NCI-H1048 (cell line): ENCODE data around the gene PRDM8.
A peak's percentile ranks its signal among the peaks of the same experiment; 100 is the strongest.

ENCODE experiments used
- DNase-seq: peaks from one replicate; lab custom pipeline; 2025; lab: John Stamatoyannopoulos, UW

Gene PRDM8

DNA sequence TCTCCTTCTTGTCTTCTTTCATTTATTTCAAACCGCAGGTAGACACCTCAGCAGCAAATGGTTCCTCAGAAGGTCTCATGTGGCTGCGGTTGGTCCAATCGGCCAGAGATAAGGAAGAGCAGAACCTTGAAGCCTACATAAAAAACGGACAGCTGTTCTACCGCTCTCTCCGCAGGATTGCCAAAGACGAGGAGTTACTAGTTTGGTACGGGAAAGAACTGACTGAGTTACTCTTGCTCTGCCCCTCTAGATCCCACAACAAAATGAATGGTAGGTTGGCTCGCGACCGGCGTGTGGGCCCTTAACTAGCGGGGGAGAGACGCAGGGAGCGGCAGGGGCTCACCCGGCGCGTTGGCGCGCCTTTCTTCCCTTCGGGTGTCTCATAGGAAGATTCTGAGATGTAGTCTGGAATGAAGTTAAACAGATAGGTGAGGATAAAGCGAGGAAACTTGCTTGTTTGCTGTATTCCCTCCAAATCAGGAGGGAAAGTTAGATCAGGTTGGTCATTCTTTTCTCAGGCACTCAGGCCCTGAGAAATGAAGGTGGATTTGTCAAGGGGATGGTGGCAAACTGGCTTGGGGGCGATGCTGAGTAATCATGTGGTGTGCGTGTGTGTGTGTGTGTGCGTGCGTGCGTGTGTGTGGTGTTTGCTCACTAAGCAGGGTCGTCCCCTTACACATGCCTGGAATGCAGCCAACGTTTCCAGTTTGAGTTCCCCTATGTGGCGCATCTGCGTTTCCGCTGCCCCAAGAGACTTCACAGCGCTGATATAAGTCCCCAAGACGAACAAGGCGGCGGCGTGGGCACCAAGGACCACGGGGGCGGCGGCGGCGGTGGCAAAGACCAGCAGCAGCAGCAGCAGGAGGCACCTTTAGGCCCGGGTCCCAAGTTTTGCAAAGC, 4.2 kb downstream of the PRDM8 start:
- no peak for DNase-seq

- DNase-seq = no peak
Observed at GRCh38 chr4:80202190-80202711, 4.9 kb downstream of the PRDM8 start.

- no peak for DNase-seq
Observed at GRCh38 chr4:80202741-80203553, 5.6 kb downstream of the PRDM8 start.

DNA sequence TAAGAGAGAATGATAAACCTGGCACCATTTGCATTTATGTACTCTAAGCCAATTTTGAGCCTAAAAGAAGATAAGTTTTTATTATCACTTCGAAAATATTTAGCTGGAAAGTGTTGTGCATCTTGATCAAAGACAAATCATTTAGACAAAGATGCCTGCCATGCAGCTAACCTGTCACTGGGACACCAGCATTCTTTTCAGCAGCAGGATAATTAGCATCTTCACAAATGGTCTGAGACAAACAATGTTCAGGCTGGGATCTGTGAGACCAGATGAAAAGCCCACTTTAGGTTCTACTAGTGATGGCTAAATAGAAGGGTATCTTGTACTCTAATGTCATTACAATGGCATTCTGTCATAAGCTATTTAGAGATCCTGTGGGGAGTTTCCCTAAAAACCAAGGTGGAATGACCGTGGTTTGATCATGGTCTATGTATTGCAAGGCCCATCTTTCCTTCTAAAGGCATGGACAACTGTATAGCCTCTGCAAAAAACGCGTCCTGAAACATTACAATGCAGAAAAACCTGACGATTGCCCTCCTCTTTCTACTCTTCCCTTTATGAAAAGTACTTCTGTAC, 7.2 kb downstream of the PRDM8 start:
- DNase-seq = no peak

- DNase-seq = no peak
Observed at GRCh38 chr4:80206111-80206510, 8.8 kb downstream of the PRDM8 start.

- DNase-seq = no peak
Observed at GRCh38 chr4:80206521-80207171, 9.3 kb downstream of the PRDM8 start.

DNA sequence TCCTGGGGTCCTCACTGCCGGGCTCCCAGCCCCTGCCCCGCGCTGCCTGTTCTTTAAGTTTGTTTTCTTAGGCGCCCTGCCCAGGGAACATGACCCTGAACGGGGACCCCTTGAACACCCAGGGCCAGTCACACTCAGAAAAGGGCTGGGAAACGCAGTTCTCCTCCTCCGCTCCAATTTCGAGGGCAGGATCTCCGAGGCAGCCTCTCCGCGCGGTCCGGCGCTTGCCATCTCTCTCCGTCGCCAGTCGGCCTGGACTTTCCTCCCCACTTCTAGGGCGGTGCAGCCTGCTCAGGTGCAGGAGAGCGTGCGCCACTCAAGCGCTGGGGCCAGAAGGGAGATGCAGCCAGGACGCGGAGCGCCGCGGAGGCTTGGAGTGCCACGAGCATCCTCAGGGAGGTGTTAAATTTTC, 9.9 kb downstream of the PRDM8 start:
- DNase-seq = no peak

DNA sequence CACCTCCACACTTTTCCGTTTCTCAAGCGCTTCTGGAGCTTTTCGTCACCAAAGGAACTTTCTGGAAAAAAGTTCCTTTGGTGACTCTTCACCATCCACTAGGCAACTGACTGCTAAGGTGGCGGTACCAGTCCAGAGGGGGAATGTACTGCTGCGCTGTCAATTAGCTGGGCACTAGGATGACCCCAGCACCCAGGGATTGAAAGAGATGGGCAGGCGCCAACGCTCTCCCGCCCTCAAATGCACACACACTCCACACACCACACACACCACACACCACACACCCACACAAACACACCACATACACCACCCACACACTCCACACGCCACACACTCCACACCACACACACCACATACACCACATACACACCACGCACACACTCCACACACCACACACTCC, 10.4 kb downstream of the PRDM8 start:
- no peak for DNase-seq

DNA sequence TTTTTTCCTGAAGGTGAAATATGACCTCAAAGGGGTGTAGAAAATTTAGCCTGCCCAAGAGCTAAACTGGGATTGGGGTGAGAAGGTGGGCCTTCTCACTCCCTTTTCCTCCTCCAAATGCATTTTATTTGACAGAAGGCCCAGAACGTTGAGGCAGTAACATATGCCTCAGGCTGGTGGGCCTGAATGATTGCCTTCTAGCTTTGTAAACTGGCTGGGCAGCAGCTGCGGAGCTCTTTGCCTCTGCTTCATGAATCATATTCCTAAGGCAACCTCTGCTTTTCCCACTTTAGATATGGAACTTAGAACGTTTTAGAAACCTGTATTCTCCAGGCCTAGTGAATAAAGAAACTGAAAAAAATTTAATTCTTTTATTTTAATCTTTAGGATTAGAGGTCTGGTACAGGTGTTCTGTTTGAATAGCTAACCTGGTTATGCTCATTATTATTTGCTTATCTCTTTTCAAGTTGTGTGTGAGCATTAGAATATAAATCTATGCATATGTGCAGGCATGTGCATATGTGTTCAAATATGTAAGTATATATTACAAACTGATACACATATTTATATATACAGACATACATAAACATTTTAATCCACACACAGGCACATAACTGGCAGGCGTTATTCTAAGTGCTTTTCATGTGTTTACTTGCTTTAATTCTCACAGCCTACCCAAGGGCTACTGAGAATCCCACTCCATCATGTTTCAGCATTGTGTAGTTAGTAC, 11.5 kb downstream of the PRDM8 start:
- no peak for DNase-seq

- no peak for DNase-seq
Observed at GRCh38 chr4:80209340-80209701, 12.0 kb downstream of the PRDM8 start.

DNA sequence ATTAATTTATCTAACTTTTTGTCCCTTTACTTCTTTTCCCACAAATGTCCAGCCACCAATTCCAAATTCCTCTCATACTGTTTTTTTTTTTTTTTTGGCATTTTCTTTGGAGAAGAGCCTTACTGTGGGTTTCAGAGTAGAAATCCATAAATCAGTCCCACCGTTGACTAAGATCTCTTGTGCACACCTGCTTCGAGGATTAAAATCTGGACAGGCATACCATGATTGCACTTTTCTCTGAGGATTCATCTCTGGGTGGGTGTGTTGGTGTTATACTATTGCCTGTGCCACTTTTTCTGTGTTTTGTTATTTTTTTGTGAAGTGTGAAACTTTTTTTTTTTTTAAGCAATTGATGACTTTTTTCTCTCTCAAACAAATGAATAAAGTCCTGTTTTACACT, 13.2 kb downstream of the PRDM8 start:
- DNase-seq = no peak

DNA sequence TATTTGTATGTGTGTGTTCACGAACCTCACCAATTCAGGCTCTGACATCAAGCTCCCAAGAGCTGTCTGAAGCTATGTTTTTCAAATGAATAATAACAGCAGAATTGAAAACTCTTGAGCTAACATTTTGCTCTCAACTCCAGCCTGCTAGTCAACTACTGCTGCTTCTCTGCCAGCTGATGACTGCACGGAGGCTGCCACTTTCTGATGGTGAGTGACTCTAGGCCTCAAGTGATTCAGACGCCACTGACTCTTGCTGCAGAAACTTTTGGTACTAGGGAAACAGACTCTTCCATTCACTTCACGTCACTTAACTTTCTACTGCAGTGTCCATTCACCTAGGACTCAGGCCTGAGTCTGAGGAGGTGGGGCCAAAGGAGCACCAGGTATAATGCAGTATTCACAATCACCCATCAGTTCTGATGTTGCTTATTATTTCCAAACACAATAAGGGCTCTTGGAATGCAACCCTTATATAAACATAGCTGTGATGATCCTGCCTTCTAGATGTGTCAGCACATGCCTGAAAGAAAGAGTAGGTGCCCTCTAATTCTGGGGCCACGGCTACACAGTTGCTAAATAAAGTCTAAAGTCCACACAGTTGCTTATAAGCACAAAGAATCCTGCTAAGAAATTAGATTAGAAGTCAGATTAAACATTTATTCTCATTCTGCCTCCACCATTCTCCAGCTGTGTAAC, 16.0 kb downstream of the PRDM8 start:
- DNase-seq = no peak

DNA sequence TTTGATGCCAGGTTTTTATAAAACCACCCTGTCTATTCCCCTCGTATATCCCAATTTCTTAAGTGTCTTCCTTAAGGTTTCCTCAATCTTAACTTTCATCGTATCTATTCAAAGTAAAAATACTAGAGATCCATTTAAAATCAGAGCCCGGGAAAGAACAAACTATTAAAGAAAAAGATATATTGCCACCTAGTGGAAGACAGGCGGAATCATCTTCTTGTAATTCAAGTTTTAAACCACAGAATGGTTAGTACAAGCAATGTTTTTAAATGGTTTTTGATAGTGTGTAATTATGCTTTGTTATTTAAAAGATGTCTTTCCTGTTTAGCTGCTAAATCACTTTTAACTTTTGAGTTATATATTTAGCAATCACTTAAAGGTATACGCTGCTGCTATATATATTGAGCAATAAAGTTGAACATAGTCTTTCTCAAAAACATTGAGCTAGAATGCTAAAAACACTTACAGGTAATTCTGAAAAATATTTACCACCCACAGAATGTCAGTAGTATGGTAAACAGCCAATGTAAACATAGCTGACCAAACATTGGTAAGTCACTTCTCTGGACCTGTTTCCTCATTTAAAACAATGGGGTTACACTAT, 18.2 kb downstream of the PRDM8 start:
- peak; percentile 24 for DNase-seq

DNA sequence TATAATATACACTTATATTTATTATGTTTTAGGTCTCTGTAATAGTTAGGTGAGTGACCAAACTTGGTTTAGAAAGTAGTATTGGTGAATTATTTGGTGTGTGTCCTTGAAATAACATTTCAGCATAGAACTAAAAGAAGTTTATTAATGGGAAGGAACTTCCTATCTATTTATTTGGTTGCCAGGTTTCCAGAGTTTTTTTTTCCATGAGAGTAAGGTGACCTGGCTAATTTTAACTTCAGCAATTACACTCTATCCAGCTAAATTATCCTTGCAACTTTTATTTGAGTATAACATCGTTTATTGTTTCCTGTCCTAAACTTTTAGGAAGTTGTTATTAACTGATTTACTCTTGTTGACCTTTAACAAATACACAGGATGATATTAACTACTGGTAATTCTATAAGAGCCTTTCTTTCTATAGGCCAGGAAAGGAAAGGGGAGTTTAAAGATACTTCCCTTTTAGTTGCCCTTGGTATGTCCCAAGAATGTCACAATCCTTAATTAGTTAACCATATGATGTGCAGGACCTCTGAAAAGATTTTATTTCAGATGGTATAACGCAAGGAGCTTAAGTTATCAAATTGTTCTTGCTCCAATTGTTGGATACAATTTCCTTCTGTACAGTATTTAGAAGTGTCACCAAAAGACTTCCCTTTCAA, 18.9 kb downstream of the PRDM8 start:
- no peak for DNase-seq

GRCh38 chr4:80219301-80220025, 22.2 kb downstream of the PRDM8 start:
- no peak for DNase-seq

DNA sequence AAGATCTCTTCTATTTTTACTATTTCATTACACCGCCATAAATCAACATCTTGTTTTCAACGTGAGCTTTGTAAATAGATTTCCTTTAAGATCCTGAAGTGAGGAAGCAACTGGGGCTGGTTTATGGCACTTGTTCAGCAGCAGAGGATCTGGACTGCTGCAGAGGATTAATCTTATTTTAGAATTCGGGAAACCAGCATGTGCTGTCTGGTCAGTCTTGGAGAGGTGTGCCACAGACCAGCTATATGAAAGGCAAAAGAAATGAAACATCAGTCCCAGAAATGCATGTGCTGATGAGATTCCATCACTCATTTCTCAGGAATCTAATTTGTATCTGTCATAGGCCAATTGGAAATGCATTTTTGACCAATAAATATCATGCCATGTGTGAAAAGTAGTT, 23.4 kb downstream of the PRDM8 start:
- DNase-seq = no peak

- no peak for DNase-seq
Observed at GRCh38 chr4:80221161-80221560, 23.9 kb downstream of the PRDM8 start.

GRCh38 chr4:80225595-80225994, 28.3 kb downstream of the PRDM8 start:
- no peak for DNase-seq

DNA sequence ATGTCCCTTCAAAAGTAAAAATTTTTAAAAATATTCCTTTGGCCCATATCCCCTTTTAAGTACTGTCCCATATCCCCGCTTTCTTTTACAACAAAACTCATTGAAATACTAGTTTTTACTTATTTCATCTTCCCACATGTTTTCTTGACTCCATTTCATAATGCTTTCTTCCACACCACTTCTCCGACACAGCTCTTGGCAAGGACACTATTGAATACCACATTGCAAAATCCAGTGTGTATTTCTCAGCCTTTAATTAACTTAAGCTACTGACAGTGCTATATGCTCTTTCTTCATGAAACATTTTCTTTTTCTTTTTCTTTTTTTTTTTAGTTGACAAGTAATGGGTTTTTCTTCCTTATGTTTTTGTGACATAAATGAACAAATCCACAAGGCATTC, 28.8 kb downstream of the PRDM8 start:
- no peak for DNase-seq
